SK-MEL-5 (cell line): Measurements from ENCODE around the gene MATN3. TPM values are rescaled to one million over a fixed set of nuclear protein-coding genes. Genes with fewer than 3 reads are reported as not detected.

ENCODE experiments used
- DNase-seq: peaks from one replicate; pipeline ENCODE4 v3.0.0-alpha.2; 2016; ENCODE audit warnings: low read depth, low spot score
- in situ Hi-C: cut with HindIII; loops from 2 replicates; pipeline ENCODE4 v1.10.0; 2016; ENCODE audit warnings: low sequenced_read_pairs, high pct_unique_total_duplicates, low pct_unique_long_range_greater_than_20kb
- total RNA-seq: library from RNA; depleted of rRNA; stranded (reverse); fragments of >200 nt; shearing (Covaris generic); gene quantifications from 2 replicates; pipeline ENCODE4 v1.2.3, GENCODE V29; 2014

The MATN3 gene
- total RNA-seq, 1 experiment from 2014 or later = 0.34 TPM

GRCh38 chr2:20042531-20042930, 30.1 kb upstream of the MATN3 start:
- in situ Hi-C loops = no loop called here
- no peak for DNase-seq

- no peak for DNase-seq
- in situ Hi-C loops = no loop called here
Measured at GRCh38 chr2:20040489-20041172, 28.2 kb upstream of the MATN3 start.

- peak; percentile 79 for DNase-seq
- in situ Hi-C loops = no loop called here
Measured at GRCh38 chr2:20037660-20038059, 25.2 kb upstream of the MATN3 start.

GRCh38 chr2:20035955-20036666, 23.6 kb upstream of the MATN3 start:
- peak; percentile 23 for DNase-seq
- in situ Hi-C loops = no loop called here

- DNase-seq = no peak
- in situ Hi-C loops = no loop called here
Measured at GRCh38 chr2:20034821-20035220, 22.4 kb upstream of the MATN3 start.

- in situ Hi-C loops = no loop called here
- no peak for DNase-seq
Measured at GRCh38 chr2:20034218-20034617, 21.8 kb upstream of the MATN3 start.

GRCh38 chr2:20033322-20033721, 20.9 kb upstream of the MATN3 start:
- no peak for DNase-seq
- in situ Hi-C loops = no loop called here

- DNase-seq = no peak
- in situ Hi-C loops = no loop called here
Measured at GRCh38 chr2:20030224-20030623, 17.8 kb upstream of the MATN3 start.

GRCh38 chr2:20027705-20028434, 15.4 kb upstream of the MATN3 start:
- in situ Hi-C loops = no loop called here
- DNase-seq = no peak

GRCh38 chr2:20027260-20027677, 14.8 kb upstream of the MATN3 start:
- DNase-seq = no peak
- in situ Hi-C loops = no loop called here

- in situ Hi-C loops = no loop called here
Measured at GRCh38 chr2:20025065-20025786, 12.8 kb upstream of the MATN3 start.

GRCh38 chr2:20023688-20024087, 11.2 kb upstream of the MATN3 start:
- in situ Hi-C loops = no loop called here
- DNase-seq = no peak

More at GRCh38 chr2:20025065-20025786, 12.8 kb upstream of the MATN3 start:
- no peak for DNase-seq

GRCh38 chr2:20021405-20022009, 9.0 kb upstream of the MATN3 start:
- no peak for DNase-seq
- in situ Hi-C loops = no loop called here

- in situ Hi-C loops = no loop called here
- no peak for DNase-seq
Measured at GRCh38 chr2:20019747-20020146, 7.3 kb upstream of the MATN3 start.

GRCh38 chr2:20018601-20019152, 6.2 kb upstream of the MATN3 start:
- in situ Hi-C loops = no loop called here
- no peak for DNase-seq

- in situ Hi-C loops = no loop called here
- no peak for DNase-seq
Measured at GRCh38 chr2:20016346-20016745, 3.9 kb upstream of the MATN3 start.

GRCh38 chr2:20015482-20016083, 3.1 kb upstream of the MATN3 start:
- DNase-seq = peak; percentile 78
- in situ Hi-C loops = no loop called here
